HepG2 (cell line): ENCODE results near the gene SLC35B2. TPM values are rescaled to one million over a fixed set of nuclear protein-coding genes. Genes with fewer than 3 reads are reported as not detected.

Experiments used
- ATAC-seq: fragments of 200-7000 bp; cut with Tn5 transposase; 3 replicates; pipeline ENCODE4 v1.9.1; 2020; ENCODE audit warnings: mild to moderate bottlenecking, moderate library complexity
- BruUV-seq: library from RNA; stranded (reverse); fragments of 400-500 nt; replicated peaks from 2 replicates; lab custom pipeline; 2021; lab: Mats Ljungman, UMichigan
- CTCF ChIA-PET: fragments of 300-600 bp; formaldehyde crosslinking; extraction: SDS; loops from one replicate; lab custom pipeline; 2021; ENCODE audit warnings: low total read pairs, inconsistent platforms, low intra/inter-chr PET ratio; lab: Yijun Ruan, JAX
- POLR2A ChIA-PET: fragments of 350-600 bp; sonication (Branson Sonifier 250); formaldehyde crosslinking; loops from one replicate; lab custom pipeline; 2020; ENCODE audit warnings: antibody characterized with exemption, inconsistent platforms; lab: Yijun Ruan, JAX
- DNase-seq: peaks from one replicate; pipeline ENCODE4 v3.0.0-alpha.2; 2015; ENCODE audit warnings: low spot score
- FAIRE-seq: peaks from 3 replicates; lab custom pipeline; 2011; peaks lifted over from hg19 to GRCh38; lab: Jason Lieb, UNC
- H2AFZ ChIP-seq: one replicate; pipeline ENCODE4 v1.6.1; 2011; ENCODE audit warnings: low read length, inconsistent platforms
- H3K27ac ChIP-seq: fragments of 300-600 bp; 3 replicates; pipeline ENCODE4 v1.8.0; 2011; ENCODE audit warnings: mixed run types, mild to moderate bottlenecking, mixed read lengths, low read length, inconsistent platforms; ENCODE audit not compliant: insufficient read depth; ENCODE audit errors: extremely low read length
- H3K27me3 ChIP-seq, 2 experiments: fragments of 200-600 bp in 1 of 2; 2 replicates in 1 of 2; 3 replicates in 1 of 2; pipeline versions ENCODE4 v1.6.0 to v1.8.0; 2011; ENCODE audit warnings: low read length in 2 of 2, mild to moderate bottlenecking in 2 of 2, moderate library complexity in 2 of 2, inconsistent platforms in 1 of 2; ENCODE audit not compliant: insufficient read depth in 2 of 2, control insufficient read depth in 1 of 2
- H3K36me3 ChIP-seq, 2 experiments: fragments of 200-600 bp in 1 of 2; replicated peaks in 1 of 2; 2 replicates in 1 of 2; 3 replicates in 1 of 2; pipeline versions ENCODE4 v1.5.1 to v1.8.0; 2011; ENCODE audit warnings: low read length in 2 of 2, inconsistent platforms in 1 of 2; ENCODE audit not compliant: insufficient read depth in 2 of 2, control insufficient read depth in 1 of 2
- H3K4me1 ChIP-seq: 2 replicates; pipeline ENCODE4 v1.5.1; 2012; ENCODE audit warnings: low read length, inconsistent platforms; ENCODE audit not compliant: insufficient read depth
- H3K4me2 ChIP-seq: 2 replicates; pipeline ENCODE4 v1.6.0; 2011; ENCODE audit warnings: low read depth, low read length, inconsistent platforms
- H3K4me3 ChIP-seq, 3 experiments: fragments of 200-600 bp in 1 of 3; sonication (generic), shearing (Covaris generic) in 1 of 3; replicated peaks in 1 of 3; 2 replicates each; pipeline ENCODE4 v1.5.1; 2011 to 2016; ENCODE audit warnings: low read length in 3 of 3, inconsistent platforms in 2 of 3, low read depth in 2 of 3, mild to moderate bottlenecking in 2 of 3, control low read depth in 1 of 3, mixed read lengths in 1 of 3; ENCODE audit not compliant: insufficient read depth in 1 of 3
- H3K79me2 ChIP-seq: one replicate; pipeline ENCODE4 v1.6.1; 2011; ENCODE audit warnings: low read length, inconsistent platforms; ENCODE audit not compliant: insufficient read depth
- H3K9ac ChIP-seq: 2 replicates; pipeline ENCODE4 v1.6.0; 2011; ENCODE audit warnings: mild to moderate bottlenecking, low read depth, low read length, inconsistent platforms; ENCODE audit not compliant: insufficient read depth
- H3K9me3 ChIP-seq: 2 replicates; pipeline ENCODE4 v1.5.1; 2012; ENCODE audit warnings: mild to moderate bottlenecking, low read length
- H4K20me1 ChIP-seq: 2 replicates; pipeline ENCODE4 v1.6.0; 2011; ENCODE audit warnings: inconsistent platforms, mild to moderate bottlenecking, low read length, moderate library complexity; ENCODE audit not compliant: insufficient read depth
- ATF7 ChIP-seq, 2 experiments: fragments of 450-650 bp in 1 of 2; sonication (generic) in 1 of 2; formaldehyde crosslinking in 1 of 2; IDR thresholded peaks; 2 replicates each; pipeline versions ENCODE4 v1.4.0 to v1.6.1; 2016 to 2020; ENCODE audit warnings: antibody characterized with exemption in 1 of 2, mild to moderate bottlenecking in 1 of 2, missing genetic modification reagents in 1 of 2
- FLYWCH1 ChIP-seq: sonication (generic); formaldehyde crosslinking; IDR thresholded peaks from 2 replicates; pipeline ENCODE4 v1.8.1; 2023; ENCODE audit warnings: mild to moderate bottlenecking, missing genetic modification reagents
- FOXM1 ChIP-seq: sonication (generic); formaldehyde crosslinking; IDR thresholded peaks from 2 replicates; pipeline ENCODE4 v1.5.0; 2020; ENCODE audit warnings: missing genetic modification reagents
- GPN1 ChIP-seq: sonication (generic); formaldehyde crosslinking; IDR thresholded peaks from 2 replicates; pipeline ENCODE4 v1.5.1; 2020; ENCODE audit warnings: missing genetic modification reagents, borderline replicate concordance
- HDAC2 ChIP-seq: sonication (generic); formaldehyde crosslinking; IDR thresholded peaks from 2 replicates; pipeline ENCODE4 v1.4.0; 2020; ENCODE audit warnings: missing genetic modification reagents
- MAF1 ChIP-seq: sonication (generic); formaldehyde crosslinking; IDR thresholded peaks from 2 replicates; pipeline ENCODE4 v1.5.0; 2020; ENCODE audit warnings: missing genetic modification reagents, borderline replicate concordance
- MED1 ChIP-seq: sonication (generic); formaldehyde crosslinking; IDR thresholded peaks from 2 replicates; pipeline ENCODE4 v1.4.0; 2020; ENCODE audit warnings: missing genetic modification reagents
- NAIF1 ChIP-seq: sonication (generic); formaldehyde crosslinking; IDR thresholded peaks from 2 replicates; pipeline ENCODE4 v1.5.0; 2020; ENCODE audit warnings: mild to moderate bottlenecking, missing genetic modification reagents, borderline replicate concordance
- PITX1 ChIP-seq: sonication (generic); formaldehyde crosslinking; IDR thresholded peaks from 2 replicates; pipeline ENCODE4 v1.5.1; 2020; ENCODE audit warnings: mild to moderate bottlenecking, missing genetic modification reagents
- RBM22 ChIP-seq: fragments of 200-400 bp; formaldehyde crosslinking; optimal IDR thresholded peaks from 2 replicates; pipeline ENCODE3; 2017; ENCODE audit warnings: mild to moderate bottlenecking, low read length, moderate library complexity
- SMC3 ChIP-seq: IDR thresholded peaks from 2 replicates; pipeline ENCODE4 v1.6.1; 2011; ENCODE audit warnings: low read length, improper control_type of control experiment
- SP1 ChIP-seq, 2 experiments: fragments of 450-650 bp in 1 of 2; sonication (generic) in 1 of 2; formaldehyde crosslinking in 1 of 2; IDR thresholded peaks; 2 replicates each; pipeline versions ENCODE4 v1.4.0 to v1.6.1; 2016 to 2020; ENCODE audit warnings: missing genetic modification reagents in 1 of 2
- ZFP90 ChIP-seq: sonication (generic); formaldehyde crosslinking; IDR thresholded peaks from 2 replicates; pipeline ENCODE4 v1.8.0; 2022; ENCODE audit warnings: missing genetic modification reagents, mild to moderate bottlenecking, inconsistent platforms, borderline replicate concordance
- ZNF142 ChIP-seq: sonication (generic); formaldehyde crosslinking; IDR thresholded peaks from 2 replicates; pipeline ENCODE4 v1.4.0; 2020; ENCODE audit warnings: missing genetic modification reagents
- ZNF382 ChIP-seq: sonication (generic); formaldehyde crosslinking; IDR thresholded peaks from 2 replicates; pipeline ENCODE4 v1.5.0; 2020; ENCODE audit warnings: missing genetic modification reagents, mild to moderate bottlenecking, borderline replicate concordance
- ZNF768 ChIP-seq: sonication (generic); formaldehyde crosslinking; IDR thresholded peaks from 2 replicates; pipeline ENCODE4 v1.4.0; 2020; ENCODE audit warnings: missing genetic modification reagents
- ZNF883 ChIP-seq: sonication (generic); formaldehyde crosslinking; IDR thresholded peaks from 2 replicates; pipeline ENCODE4 v1.5.1; 2020; ENCODE audit warnings: mild to moderate bottlenecking, missing genetic modification reagents; ENCODE audit errors: not compliant biosample characterization
- WGBS: methylation state at CpG from one replicate; pipeline ENCODE4 v1.1.6; 2017; ENCODE audit warnings: low lambda C conversion rate; 5-methylcytosine and 5-hydroxymethylcytosine counted together
- in situ Hi-C: cut with HindIII; loops from 2 replicates; pipeline ENCODE4 v1.10.0; 2017; ENCODE audit warnings: low pct_unique_long_range_greater_than_20kb; ENCODE audit not compliant: extremely low pct_ligation_motif_present
- intact Hi-C: fragments of 100-400 bp; cut with micrococcal nuclease; formaldehyde crosslinking; loops from one replicate; pipeline ENCODE4 v1.10.0; 2022; ENCODE audit not compliant: unreplicated experiment
- polyA plus RNA-seq, 8 experiments: library from polyadenylated mRNA; depleted of rRNA in 3 of 8; stranded (reverse) in 7 of 8; unstranded in 1 of 8; fragments of >200 nt; fragmentation: Illumina TruSeq in 4 of 8; extraction: Trizol in 4 of 8; gene quantifications; 2 replicates each; pipeline versions ENCODE4 v1.2.1 to v1.2.3, GENCODE V29; 2011 to 2016; ENCODE audit warnings: low read depth in 4 of 8, missing spikeins in 1 of 8, mixed read lengths in 1 of 8; ENCODE audit not compliant: insufficient read depth in 1 of 8
- total RNA-seq, 5 experiments: library from RNA; depleted of rRNA; stranded (reverse); fragments of >200 nt; fragmentation: Illumina TruSeq; extraction: Trizol; gene quantifications; 2 replicates each; pipeline ENCODE4 v1.2.3, GENCODE V29; 2016; ENCODE audit warnings: low read depth in 1 of 5
- TF ChIP-seq, protein P1 (sequence below): sonication (generic); formaldehyde crosslinking; conservative IDR thresholded peaks from 2 replicates; pipeline ENCODE4 v1.8.1; 2023; ENCODE audit warnings: missing genetic modification reagents

SLC35B2 gene
- total and polyA plus RNA-seq, 2 of the 13 experiments (the other 11 are each of a cell fraction or from before 2014, with no cell fraction given): 61.1 to 148 TPM

DNA sequence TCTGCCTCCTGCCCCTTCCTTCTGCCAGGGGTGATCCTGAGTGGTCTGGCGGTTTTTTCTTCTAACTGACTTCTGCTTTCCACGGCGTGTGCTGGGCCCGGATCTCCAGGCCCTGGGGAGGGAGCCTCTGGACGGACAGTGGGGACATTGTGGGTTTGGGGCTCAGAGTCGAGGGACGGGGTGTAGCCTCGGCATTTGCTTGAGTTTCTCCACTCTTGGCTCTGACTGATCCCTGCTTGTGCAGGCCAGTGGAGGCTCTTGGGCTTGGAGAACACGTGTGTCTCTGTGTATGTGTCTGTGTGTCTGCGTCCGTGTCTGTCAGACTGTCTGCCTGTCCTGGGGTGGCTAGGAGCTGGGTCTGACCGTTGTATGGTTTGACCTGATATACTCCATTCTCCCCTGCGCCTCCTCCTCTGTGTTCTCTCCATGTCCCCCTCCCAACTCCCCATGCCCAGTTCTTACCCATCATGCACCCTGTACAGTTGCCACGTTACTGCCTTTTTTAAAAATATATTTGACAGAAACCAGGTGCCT is 23.7 kb downstream of the SLC35B2 start:
- FAIRE-seq: no peak
- POLR2A ChIA-PET: interaction anchor here (3.2 to 3.7 kb wide), 2 partner anchors 10 to 13 kb away, joined by 20 to 48 read pairs; partner anchors contain the start of genes HSP90AB1 and SLC29A1
- TF ChIP-seq GPN1 (CRISPR knock-in tag) (no peak), ATF7 (IDR thresholded peaks at IDR 0.05) (no peak), ATF7 (CRISPR knock-in tag; IDR thresholded peaks at IDR 0.05) (0 out of 2 replicates have a peak, but pooled peaks have one; percentile 45), ZFP90 (CRISPR knock-in tag) (no peak; the same call in 1 of the 2 replicates), FOXM1 (no peak), SMC3 (no peak), NAIF1 (no peak), SP1 (IDR thresholded peaks at IDR 0.05) (no peak), SP1 (CRISPR knock-in tag; IDR thresholded peaks at IDR 0.05) (no peak), ZNF883 (no peak), FLYWCH1 (CRISPR knock-in tag) (no peak), ZNF382 (no peak), MED1 (no peak), PITX1 (CRISPR knock-in tag) (peak; percentile 19; the same call in 1 of the 2 replicates), ZNF142 (CRISPR knock-in tag) (no peak), HDAC2 (CRISPR knock-in tag) (no peak), ZNF768 (CRISPR knock-in tag) (no peak), MAF1 (no peak), RBM22 (no peak)
- TF ChIP-seq, protein P1, sequence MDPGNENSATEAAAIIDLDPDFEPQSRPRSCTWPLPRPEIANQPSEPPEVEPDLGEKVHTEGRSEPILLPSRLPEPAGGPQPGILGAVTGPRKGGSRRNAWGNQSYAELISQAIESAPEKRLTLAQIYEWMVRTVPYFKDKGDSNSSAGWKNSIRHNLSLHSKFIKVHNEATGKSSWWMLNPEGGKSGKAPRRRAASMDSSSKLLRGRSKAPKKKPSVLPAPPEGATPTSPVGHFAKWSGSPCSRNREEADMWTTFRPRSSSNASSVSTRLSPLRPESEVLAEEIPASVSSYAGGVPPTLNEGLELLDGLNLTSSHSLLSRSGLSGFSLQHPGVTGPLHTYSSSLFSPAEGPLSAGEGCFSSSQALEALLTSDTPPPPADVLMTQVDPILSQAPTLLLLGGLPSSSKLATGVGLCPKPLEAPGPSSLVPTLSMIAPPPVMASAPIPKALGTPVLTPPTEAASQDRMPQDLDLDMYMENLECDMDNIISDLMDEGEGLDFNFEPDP (CRISPR knock-in tag): 0 out of 2 replicates have a peak, but pooled peaks have one; percentile 5

More for the DNA sequence above, 23.7 kb downstream of the SLC35B2 start:
- no peak overlapping the region for H3K9ac ChIP-seq
- intact Hi-C loops: loop anchor here (1.0 to 2.0 kb wide), 3 partner anchors 12 to 137 kb away; no protein-coding TSS in a partner anchor
- no peak overlapping the region for H3K27ac ChIP-seq
- BruUV-seq: no TSS peak
- H4K20me1 ChIP-seq: no peaks in the 10 kb centered on the region
- no peak for ATAC-seq
- H2AFZ ChIP-seq: no peak overlapping the region
- H3K36me3 ChIP-seq: peaks cover 11 to 24% of the 10 kb centered on the region in 2 experiments
- WGBS: 95% methylated on average over 12 of the region's 14 CpGs
- no peaks in the 10 kb centered on the region for H3K9me3 ChIP-seq
- no peak for DNase-seq
- H3K4me1 ChIP-seq: peaks cover 53% of the 10 kb centered on the region
- H3K79me2 ChIP-seq: no peaks in the 10 kb centered on the region
- in situ Hi-C loops: no loop called here
- H3K4me2 ChIP-seq: no peak overlapping the region
- no peaks in the 10 kb centered on the region for H3K27me3 ChIP-seq
- CTCF ChIA-PET: interaction anchor here (2.0 to 5.3 kb wide), 4 partner anchors 11 to 138 kb away, joined by 10 to 38 read pairs (median 27); partner anchors contain the start of gene SLC29A1
- H3K4me3 ChIP-seq: no peak overlapping the region
